ENCODE data around the gene TRAPPC14.

GRCh38 chr7:100148225-100148558 is 10.3 kb downstream of the TRAPPC14 start:
- TF ChIP-seq POLR2A (IDR thresholded peaks at IDR 0.05) (no peak), CTCF (IDR thresholded peaks at IDR 0.05) (no peak)
